Endometrial microvascular endothelial cells (primary cell): ENCODE results near the gene ERC1. TPM values are rescaled to one million over a fixed set of nuclear protein-coding genes. Genes with fewer than 3 reads are reported as not detected.

Experiments used
- in situ Hi-C: cut with HindIII; loops from 2 replicates; pipeline ENCODE4 v1.10.0; 2017; ENCODE audit warnings: low sequenced_read_pairs, low pct_unique_long_range_greater_than_20kb; ENCODE audit errors: inconsistent ontology term
- total RNA-seq: library from RNA; depleted of rRNA; stranded (reverse); fragments of >200 nt; gene quantifications from one replicate; pipeline ENCODE4 v1.2.3, GENCODE V29; 2015; ENCODE audit errors: inconsistent ontology term

The ERC1 gene
- total RNA-seq, 1 donor from 2014 or later = 13.1 TPM

- in situ Hi-C loops = no loop called here
These were observed 433.8 kb downstream of the ERC1 start for GRCh38 chr12:1424674-1425395.

DNA sequence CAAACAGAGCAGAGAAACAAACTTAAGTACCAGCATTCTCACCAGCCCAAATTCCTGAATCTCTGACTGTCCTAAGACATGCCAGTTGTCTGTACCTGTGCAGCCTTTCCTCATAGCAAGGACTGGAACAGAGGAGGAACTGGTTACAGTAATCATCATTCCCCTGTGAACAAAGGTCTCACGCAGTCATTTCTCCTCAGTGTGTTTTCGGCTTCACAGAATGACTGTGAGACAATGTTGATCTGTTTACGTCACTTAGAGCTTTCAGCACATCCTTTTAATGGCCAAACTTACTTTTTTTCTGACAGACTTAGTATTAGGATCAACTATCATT is 434.3 kb downstream of the ERC1 start:
- in situ Hi-C loops = no loop called here

GRCh38 chr12:1428671-1429070 is 437.6 kb downstream of the ERC1 start:
- in situ Hi-C loops = no loop called here

GRCh38 chr12:1429980-1430379 is 439.0 kb downstream of the ERC1 start:
- in situ Hi-C loops = no loop called here

DNA sequence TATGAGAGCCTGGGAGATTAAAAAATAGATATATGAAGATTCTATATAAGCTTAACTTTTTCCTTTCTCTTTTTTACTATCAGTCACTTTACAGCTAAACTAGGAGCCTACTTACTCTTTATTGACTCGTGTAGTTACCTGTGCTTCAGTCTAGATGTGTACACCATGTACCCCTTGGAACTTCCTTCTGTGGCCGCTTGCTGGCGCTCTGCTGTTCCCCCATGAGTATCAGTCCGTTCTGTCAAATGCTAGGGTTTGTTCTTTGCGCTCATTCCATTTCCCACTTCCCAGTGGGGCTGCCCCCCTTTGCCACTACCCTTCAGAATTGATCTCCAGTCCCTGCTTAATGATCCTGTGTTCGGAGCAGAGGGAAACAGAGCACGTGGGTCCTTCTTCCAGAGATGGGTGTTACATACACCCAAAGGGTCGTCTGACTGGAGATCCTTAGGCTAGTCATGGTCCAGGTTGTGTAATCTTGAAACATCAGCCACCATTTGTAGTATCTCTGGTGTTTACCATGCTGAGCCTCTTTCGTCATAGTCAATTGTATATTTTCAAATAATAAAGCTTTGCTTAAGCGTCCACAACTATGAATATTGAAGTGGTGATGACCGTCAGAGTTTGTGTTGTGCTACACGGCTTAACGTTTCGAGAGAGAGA is 443.4 kb downstream of the ERC1 start:
- in situ Hi-C loops = no loop called here

DNA sequence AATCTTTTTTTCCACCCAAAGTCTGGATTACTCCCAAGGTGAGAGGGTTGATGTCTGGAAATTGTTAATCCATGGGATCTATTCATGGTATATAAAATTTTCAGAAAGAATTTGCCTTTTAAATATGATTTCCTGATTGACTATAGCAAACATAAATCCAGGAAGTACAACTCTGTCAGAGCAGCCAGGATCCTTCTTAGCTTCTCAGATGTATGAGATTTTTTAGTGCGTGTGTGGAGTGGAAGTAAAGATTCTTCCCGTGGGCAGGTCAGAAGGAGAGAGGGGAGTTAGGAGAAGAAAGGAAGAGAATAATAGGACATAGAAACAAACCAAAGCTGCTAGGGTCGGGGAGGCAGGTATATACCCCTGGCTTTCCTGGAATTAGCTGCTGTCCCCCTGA is 444.0 kb downstream of the ERC1 start:
- in situ Hi-C loops = no loop called here

DNA sequence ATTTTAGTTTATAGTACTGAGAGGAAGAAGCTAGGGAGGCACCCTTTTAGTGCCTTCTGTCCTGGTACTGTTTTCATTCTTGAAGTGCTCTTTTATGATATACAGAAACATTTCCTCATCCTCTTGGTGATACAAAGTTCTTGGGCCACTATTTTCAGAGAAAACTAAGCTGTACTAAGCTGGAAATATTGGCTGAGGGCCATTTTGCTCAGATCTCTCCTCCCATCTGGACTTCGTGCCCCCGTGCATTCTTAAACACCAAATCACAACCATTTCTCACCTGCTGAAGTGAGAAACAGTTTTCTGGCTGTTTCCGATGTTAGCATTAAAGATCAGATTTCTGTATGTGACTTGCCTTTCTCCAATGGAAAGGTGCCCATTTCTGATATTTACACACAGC is 444.4 kb downstream of the ERC1 start:
- in situ Hi-C loops = no loop called here

DNA sequence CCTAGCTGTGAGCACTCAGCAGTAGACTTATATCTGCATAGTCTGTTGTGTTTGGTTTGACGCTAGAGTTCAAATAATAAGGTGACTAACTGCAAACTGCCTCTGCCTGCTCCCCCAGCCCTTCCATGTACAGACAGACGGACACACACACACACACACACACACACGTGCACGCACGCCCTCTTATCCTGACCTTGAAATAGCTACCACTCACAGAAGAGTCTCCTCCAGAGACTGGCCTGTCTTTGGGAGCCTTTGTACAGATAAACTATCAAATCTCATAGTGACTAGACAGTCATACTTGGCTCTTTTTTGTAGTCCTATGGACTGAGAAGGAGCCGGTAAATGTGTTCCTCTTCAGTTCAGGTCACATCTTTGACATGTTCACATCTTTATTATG is 445.0 kb downstream of the ERC1 start:
- in situ Hi-C loops = no loop called here

GRCh38 chr12:1436981-1437380 is 446.0 kb downstream of the ERC1 start:
- in situ Hi-C loops = no loop called here

DNA sequence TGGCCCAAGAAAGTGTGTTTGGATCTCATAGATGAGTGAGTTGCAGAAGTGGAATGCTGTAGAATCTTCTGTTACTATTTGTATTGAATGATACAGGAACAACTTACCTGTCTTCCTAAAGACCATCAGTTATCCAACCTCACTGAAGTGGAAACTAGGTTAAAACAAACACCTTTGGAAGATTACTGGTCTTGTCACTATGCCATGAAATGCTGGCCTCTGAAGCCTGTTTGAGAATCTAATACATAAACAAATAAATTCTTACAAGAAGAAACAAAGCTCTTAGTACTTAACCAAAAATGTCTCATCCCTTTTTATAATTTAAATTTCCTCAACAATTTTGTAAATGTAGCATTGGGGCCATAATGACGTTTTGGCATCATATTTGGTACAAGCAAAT is 448.2 kb downstream of the ERC1 start:
- in situ Hi-C loops = no loop called here

GRCh38 chr12:1439687-1440086 is 448.7 kb downstream of the ERC1 start:
- in situ Hi-C loops = no loop called here

DNA sequence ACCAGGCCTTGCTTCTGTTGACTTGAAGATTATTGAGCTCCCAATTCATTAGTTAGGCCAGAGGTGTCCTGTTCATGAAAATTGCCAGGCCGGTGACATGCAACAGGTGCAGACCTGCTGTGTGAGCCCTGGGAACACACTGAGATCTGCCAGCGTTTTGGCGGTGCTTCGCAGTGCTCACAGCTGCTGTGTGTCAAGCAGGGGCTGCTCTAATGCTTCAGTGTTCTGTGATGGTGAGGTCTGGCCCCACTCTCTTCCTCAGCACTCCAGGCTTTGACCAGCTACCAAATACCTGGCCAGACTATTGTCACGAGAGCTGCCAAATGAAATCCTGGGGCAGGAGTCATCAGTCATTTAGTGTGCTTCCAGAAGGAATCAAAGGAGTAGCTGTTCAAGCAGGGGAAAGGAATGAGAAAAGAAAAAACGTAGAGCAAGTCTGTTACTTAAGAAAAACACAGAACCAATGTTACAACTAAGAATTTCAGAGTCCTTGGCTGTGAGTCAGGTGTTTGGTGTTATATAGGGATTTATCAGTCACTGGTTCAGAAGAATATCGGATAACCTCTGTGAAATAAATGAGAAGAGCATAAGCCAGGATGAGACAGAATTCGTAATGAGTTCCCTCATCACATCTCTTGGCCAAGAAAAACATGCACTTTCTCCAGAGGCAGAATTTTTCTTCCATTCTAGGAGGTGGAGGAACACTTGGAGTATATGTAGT is 452.6 kb downstream of the ERC1 start:
- in situ Hi-C loops = no loop called here

- in situ Hi-C loops = no loop called here
These were observed 453.1 kb downstream of the ERC1 start for GRCh38 chr12:1444142-1444516.

DNA sequence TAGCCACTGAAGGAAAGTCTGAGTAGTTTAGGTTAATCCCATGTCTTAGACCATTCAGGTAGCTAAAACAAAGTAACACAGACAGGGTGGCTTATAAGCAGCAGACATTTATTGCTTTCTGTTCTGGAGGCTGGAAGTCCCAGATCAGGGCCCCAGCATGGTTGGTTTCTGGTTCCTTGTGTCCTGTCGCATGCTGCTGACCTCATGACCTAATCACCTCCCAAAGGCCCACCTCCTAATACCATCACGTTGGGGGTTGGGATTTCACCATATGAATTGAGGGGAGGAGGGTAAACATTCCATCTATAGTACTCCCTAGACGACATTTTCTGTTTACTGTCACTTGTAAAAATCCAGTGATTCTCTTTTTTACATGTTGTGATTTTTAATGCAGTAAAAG is 454.8 kb downstream of the ERC1 start:
- in situ Hi-C loops = no loop called here

DNA sequence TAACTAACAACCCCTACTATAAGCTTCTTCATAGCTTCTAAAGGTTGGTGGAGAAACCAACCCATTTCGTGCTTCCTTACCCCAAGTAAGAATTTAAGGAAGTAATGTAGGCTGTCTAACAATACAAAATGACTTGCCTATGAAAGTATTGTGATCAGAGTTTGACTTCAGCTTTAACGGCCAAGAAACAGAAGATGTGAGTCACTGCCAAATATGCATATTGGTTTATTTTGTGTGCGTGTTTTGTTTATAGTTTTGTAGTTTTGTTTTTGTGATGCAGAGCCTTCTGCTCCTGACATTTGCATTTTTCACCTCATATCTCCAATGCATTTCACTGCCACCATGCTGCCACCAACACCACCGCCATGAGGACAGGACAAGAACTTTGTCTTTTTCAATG is 457.3 kb downstream of the ERC1 start:
- in situ Hi-C loops = no loop called here

GRCh38 chr12:1453810-1454209 is 462.8 kb downstream of the ERC1 start:
- in situ Hi-C loops = no loop called here

DNA sequence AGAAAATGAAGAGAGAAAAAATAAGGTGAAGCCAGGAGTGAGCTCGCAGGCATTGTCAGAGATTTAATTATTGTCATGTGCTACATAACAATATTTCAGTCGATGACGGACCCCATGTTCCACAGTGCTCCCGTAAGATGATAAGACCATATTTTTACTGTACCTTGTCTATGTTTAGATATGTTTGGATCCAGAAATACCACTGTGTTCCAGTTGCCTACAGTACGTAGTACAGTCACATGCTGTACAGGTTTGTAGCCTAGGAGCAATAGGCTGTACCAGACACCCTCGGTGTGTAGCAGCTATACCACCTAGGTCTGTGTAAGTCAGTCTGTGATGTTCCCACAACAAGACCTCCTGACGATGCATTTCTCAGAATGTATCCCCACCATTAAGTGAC is 465.9 kb downstream of the ERC1 start:
- in situ Hi-C loops = no loop called here

- in situ Hi-C loops = no loop called here
These were observed 466.9 kb downstream of the ERC1 start for GRCh38 chr12:1457901-1458300.

- in situ Hi-C loops = no loop called here
These were observed 468.3 kb downstream of the ERC1 start for GRCh38 chr12:1459339-1459738.
